ENCODE data around the gene GLIPR2.
"Not testable (repeated sequence)": the region's sequence is repeated elsewhere in the genome, so short reads cannot be mapped to it uniquely, and the experiment has no call there.

The GLIPR2 gene

DNA sequence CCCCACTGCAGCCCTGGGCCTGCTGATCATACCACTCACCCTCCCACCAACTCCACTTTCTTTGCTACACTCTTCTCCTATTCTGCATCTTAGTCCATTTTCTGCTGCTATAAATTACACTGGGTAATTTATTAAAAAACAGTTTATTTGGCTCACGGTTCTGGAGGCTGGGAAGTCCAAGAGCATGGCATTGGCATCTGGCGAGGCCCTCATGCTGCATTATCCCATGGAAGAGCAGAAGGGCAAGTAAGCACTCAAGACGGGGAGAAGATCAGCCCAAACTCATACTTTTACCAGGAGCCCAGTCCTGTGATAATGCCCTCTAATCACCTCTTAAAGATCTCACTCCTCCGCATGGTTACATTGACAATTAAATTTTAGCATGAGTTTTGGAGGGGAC lies 9.4 kb downstream of the GLIPR2 start:
- DNase-seq = no peak

DNA sequence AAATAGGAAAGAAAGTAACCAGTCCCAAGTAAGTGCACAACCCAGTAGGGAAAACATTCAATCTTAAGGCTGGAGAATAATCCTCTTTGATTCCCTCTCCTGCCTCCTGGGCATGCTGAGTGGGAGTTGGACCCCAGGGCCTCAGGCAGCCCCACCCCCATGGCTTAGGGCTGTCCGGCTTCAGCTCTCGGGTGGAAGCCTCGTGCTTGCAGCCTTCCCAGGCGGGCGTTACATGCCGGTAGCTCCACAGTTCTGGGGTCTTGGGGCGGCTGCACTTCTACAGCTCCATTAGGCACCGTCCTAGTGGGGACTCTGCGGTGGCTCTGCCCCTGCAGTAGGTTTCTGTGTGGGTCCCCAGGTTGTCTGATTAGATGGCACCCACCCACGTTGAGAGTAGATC lies 10.1 kb downstream of the GLIPR2 start:
- no peak for DNase-seq

DNA sequence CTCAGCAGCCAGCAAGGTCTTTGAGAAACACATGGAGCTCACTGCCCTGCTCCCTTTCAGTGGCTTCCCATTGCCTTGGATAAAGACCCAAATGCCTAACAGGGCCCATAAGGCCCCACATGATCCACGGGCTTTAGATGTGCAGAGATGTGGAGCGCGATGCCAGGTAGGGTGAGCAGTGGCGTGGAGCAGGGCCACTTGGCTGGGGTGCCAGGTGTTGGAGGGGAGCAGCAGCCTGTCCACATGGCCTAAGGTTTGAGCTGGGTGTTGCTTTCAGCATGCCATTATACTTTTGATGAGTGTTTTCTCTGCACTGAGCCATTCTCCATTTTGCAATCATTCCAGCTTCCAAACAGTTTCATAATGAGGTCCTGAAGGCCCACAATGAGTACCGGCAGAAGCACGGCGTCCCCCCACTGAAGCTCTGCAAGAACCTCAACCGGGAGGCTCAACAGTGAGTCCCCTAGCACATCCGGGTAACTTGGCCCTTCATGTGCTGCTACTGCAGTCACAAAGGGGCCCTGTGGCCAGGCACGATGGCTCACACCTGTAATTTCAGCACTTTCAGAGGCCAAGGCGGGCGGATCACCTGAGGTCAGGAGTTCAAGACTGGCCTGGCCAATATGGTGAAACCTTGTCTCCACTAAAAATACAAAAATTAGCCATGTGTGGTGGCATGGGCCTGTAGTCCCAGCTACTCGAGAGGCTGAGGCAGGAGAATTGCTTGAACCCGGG lies 11.1 kb downstream of the GLIPR2 start:
- no peak for DNase-seq

DNA sequence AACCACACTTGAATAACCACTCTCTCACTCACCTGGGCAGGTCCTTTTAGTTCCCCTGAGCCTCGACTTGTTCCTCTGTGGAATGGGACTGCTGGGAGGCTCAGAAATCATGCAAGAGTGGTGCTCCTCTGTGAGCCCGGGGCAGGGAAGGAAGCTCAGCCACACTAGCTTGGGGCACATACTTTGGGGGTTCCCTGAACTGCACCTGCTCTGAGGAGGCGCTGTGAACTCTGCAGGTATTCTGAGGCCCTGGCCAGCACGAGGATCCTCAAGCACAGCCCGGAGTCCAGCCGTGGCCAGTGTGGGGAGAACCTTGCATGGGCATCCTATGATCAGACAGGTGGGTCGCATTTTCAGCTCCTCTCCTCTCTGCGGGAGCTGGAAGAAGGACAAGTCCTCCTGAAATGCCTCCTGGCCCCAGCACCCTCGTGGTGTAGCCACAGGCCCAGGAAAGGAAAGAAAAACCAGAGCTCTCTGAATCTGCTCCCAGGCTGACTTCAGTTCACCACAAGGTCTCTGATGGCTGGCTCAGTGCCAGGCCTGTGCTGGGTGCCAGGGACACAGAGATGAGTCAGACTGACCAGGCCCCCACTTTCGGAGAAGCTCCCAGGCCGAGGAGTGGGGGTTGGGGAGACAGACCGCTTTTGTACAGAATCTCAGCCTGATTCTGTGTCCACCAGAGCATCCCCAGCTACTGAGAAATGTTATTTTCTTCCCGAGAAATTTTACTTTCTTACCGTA lies 11.9 kb downstream of the GLIPR2 start:
- DNase-seq = no peak

DNA sequence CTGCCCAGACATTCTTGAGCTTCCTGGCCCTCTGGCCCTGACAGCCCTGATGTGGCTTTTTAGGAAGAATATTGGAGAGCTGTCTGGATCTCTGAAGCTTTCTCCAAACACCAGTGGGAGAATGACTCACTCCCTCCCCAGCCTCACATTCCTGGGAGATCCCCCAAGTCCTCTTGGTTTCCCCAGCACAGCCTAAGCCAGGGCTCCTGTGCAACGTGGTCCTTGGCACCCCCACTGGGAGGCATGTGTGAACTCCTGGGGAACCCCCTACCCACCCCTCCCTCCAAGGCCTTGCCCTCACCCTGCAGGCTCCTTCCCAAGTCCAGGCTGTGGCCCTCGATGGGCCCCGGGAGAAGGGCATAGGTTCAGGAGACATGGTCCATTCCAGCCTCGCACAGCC lies 12.7 kb downstream of the GLIPR2 start:
- DNase-seq = no peak

DNA sequence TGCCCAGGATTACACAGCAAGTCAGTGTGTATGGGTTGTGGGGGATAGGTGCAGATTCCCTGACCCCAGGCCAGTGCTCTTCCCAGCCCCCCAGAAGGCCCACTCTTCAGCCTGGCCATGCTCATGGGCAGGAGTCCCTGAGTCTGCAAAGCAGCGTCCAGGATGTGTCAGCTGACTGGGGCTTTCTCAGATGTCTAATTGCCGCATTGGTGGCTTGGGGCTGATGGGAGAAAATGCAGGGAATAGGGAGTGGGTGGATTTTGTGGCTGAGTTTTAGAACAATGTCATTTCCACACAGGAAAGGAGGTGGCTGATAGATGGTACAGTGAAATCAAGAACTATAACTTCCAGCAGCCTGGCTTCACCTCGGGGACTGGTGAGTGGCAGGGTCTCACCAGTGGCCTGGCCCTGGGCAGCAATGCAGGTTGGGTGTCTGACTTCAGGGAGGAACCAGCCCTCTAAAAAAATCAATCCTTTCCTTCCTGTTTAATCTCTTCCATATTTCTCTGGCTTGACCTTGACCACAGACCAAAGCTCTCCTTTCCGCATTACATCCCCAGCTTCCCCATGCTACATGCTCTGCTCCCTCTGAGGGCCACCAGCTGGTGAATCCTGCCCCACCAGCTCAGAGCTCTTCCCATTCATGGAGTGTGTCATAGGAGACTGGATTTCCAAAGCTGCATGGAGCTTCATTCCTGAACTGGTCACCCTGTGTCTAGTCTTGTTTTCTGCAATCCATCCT lies 14.2 kb downstream of the GLIPR2 start:
- no peak for DNase-seq

DNA sequence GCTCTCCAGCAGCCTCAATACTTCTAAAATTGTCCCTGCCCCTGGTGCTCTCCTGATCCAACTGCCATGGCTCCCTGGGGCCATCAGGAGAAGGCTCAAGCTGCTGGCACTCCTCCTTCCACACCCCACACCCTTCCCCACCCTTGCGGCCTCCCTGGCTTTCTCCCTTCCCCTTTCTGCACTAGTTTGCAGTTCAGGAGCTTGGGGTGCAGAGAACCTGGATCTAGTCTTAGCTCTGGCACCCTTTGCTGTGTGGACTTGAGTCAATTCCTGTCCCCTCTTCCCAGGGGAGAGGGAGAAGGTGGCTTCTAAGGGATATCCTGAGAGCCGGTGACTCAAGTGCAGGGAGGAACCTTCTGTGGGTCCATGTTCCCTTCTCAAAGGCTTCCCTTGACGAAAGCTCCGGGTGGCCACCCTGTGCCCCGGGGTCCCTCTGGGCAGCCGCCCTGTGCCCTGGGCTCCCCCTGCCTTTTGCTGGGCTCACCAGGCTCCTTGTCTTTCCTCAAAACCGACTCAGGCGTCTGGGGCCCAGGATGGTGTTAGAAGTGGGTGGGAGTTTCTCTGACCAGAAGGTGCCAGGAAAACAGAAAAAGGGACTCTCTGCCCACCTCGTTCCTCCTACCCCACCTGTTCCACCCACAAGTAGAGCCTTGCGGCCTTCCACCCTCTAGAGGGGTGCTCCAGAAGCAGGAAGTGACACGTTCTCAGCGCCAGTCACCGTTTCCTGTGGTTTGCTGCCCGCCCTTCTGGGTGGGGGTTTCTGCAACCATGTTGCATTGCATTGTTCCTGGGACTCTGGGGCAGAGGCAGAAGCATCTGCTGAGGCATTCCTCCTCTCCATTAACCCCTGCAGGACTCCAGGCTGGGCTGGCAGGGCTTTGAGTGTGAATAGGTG lies 15.0 kb downstream of the GLIPR2 start:
- no peak for DNase-seq

DNA sequence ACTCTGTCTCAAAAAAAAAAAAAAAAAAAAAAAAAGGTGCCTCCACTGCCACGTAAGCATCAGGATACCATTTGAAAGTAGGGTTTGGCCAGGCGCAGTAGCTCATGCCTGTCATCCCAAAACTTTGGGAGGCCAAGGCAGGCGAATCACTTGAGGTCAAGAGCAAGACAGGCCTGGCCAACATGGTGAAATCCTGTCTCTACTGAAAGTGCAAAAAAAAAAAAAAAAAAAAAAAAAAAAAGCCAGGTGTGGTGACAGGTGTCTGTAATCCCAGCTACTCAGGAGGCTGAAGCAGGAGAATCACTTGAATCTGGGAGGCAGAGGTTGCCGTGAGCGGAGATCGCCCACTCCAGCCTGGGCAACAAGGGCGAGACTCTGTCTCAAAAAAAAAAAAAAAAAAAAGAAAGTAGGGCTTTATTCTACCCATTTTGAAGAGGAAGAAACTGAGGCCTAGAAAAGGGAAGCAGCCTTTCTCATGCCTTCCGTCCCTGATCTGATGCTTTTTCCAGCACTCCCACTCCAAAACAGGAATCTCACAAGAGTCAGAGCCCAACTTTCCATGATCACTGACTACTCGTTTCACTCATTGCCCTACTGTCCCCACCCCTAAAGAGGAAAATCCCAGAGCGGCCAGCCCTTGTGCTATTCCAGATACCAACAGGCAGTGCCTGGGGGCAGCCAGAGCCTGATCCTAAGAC lies 16.4 kb downstream of the GLIPR2 start:
- no peak for DNase-seq

DNA sequence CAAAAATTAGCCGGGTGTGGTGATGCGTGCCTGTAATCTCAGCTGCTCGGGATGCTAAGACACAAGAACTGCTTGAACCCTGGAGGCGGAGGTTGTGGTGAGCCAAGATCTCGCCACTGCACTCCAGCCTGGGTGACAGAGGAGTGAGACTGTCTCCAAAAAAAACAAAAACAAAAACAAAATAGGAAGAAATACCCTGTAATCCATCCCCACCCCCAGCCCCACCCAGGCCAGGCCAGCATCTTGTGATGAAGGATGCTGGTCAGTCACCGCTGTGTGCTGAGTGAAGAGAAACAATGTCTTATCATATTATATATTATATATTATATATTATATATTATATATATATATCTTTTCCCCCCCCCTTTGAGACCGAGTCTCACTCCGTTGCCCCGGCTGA lies 17.2 kb downstream of the GLIPR2 start:
- DNase-seq = no peak

DNA sequence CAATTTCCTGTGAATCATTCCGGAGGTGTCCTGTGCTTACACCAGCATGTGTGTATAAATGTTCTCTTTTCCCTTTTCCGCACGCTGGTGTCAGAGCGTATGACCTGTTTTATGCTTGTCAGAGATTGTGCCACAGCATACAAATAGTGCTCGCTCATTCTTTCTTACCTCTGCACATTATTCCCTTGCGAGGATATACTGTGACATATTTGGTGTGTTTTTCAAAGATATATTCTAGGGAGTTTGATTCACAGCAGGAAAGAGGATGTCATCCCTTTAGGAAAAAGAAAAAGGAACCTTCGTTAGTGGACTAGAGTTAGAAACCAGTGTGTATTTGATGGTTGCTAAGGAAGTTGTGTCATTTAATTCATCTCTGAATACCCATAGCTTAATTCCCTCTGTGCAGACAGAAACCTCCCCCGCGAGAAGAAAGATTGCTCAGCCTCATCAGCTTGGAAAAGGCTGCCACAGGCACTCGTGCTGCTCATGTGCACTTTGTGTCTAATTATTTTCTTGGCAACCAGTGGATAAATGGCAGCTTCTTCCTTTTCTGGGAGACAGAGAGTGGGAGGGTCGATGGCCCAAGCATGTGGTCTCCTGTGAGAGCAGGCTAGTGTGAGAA lies 17.9 kb downstream of the GLIPR2 start:
- DNase-seq = no peak

DNA sequence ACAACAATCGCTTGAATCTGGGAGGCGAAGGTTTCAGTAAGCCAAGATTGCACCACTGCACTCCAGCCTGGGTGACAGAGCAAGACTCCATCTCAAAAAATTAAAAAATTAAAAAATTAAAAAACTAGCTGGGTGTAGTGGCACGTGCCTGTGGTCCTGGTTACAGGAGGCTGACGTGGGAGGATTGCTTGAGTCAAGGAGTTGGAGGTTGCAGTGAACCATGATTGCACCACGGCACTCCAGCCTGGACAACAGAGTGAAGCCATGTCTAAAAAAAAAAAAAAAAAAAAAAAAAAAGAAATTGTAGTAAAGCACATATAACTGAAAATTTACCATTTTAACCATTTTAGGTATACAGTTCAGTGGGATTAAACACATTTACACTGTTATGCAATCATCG lies 19.6 kb downstream of the GLIPR2 start:
- DNase-seq = no peak

DNA sequence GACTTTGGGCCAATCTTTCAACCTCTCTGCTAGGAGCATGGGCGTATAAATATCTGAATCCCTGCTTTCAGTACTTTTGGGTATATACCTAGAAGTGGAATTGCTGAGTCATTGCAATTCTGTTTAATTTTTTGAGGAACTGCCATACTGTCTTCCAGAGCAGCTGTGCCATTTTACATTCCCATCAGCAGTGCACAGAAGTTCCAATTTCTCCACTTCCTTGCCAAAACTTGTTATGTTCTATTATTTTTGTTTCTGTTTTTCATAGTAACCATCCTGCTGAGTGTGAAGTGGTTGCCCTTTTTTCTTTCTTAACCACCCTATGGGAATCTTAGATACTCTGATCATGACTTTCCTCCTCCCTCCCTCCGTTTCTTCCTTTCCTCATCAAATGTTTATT lies 21.6 kb downstream of the GLIPR2 start:
- DNase-seq = no peak

DNA sequence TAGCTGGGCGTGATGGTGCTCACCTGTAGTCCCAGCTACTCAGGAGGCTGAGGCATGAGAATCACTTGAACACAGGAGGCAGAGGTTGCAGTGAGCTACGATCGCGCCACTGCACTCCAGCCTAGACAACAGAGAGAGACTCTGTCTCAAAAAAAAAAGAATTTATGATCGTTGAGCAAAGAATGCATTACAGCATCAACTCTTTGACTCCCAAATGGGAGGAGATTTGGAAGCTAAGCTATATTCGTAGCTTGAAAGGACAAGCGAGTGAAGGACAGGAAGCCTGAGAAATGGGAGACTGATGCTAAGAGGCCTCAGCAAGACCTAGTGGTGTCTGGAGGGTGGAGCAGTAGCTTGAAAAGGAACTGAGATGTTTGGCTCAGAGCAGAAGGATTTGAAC lies 22.4 kb downstream of the GLIPR2 start:
- DNase-seq = no peak

DNA sequence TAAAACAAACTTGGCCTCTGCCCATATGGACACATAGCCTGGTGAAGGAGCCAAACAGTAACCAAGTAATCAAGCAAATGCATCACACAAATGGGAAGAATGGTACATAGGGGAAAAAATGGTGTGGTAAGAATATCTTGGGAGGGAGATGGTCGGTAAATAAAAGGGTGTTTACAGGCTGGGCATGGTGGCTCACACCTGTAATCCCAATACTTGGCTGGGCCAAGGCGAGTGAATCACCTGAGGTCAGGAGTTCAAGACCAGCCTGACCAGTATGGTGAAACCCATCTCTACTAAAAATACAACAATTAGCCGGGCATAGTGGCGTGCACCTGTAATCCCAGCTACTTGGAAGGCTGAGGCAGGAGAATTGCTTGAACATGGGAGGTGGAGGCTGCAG lies 23.0 kb downstream of the GLIPR2 start:
- not testable (repeated sequence) for DNase-seq

DNA sequence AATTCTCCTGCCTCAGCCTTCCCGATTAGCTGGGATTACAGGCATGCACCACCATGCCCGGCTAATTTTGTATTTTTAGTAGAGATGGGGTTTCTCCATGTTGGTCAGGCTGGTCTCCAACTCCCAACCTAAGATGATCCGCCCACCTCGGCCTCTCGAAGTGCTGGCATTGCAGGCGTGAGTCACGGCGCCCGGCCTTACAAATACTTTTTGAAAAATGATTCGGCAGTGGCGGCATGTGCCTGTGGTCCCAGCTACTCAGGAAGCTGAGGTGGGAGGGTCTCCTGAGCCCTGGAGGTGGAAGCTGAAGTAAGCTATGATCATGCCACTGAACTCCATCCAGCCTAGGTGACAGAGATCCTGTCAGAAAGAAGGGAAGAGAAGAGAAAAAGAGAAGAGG lies 23.6 kb downstream of the GLIPR2 start:
- DNase-seq = not testable (repeated sequence)

DNA sequence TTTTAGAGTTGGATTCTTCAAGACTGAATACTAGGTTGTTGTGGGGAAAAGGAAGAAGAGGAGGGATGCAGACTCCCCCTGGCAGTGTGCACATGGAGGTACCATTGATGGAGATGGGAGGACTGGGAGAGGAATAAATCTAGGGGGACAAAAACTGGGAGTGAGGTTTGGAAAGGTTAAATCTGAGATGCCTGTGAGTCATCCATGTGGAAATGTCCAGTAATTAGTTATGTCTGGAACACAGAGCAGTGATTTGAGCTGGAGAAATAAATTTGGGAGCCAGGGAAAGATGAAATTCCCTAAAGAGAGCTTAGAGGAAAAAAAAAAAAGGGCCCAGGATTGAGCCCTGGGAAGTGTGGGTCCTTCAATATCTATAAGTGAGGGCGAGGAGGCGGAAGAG lies 24.7 kb downstream of the GLIPR2 start:
- no peak for DNase-seq

DNA sequence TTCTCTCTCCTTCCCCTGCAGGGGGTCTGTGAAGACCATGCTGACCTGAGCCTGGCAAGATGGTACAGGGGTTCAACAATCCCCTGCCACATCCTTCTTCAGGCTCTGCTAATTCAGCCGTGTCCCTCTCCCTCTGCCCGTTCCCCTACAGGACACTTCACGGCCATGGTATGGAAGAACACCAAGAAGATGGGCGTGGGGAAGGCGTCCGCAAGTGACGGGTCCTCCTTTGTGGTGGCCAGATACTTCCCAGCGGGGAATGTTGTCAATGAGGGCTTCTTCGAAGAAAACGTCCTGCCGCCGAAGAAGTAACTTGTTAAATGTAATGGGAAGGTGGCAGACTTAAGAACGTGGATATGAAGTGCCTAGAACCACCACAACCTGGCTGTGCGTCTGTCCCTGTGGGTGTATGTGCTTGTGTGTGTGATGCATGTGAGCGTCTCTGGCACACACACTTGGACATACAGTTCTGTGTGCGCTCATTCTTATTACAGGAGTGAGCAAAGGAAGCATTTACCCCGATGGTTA lies 25.7 kb downstream of the GLIPR2 start:
- no peak for DNase-seq

DNA sequence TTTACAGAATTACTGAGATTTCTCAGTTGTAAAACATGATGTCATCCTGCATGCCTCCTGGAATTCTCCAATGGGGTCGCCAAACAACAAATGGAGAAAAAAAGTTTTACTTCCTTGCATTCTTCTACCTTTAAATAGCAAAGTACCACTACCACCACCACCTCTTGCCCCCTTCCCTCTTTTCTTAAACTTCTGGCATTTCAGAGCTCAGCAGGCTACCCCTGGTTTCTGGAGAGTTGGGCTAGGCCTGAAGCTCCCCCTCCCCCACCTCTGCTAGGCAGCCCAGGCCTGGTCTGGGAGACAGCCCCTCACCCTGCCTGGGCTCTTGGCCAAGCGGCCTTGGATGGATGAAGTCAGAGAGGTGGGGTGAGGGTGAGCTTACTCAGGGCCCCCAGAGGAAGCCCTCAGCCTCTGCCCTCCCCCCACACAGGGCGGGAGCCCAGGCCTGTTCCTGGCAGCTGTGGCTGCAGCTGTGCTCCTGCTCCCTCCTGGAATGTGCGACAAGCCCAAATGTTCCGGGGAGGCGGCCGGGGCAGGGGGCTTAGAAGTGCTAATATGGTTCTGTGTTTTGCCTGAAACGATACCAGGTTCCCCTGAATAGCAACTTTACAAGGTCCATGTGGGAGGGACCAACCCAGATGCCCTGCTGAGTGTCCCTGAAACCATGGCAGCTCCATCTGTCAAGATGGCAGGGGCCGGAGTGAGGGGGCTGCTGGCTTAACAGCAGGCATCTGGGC lies 26.7 kb downstream of the GLIPR2 start:
- no peak for DNase-seq

DNA sequence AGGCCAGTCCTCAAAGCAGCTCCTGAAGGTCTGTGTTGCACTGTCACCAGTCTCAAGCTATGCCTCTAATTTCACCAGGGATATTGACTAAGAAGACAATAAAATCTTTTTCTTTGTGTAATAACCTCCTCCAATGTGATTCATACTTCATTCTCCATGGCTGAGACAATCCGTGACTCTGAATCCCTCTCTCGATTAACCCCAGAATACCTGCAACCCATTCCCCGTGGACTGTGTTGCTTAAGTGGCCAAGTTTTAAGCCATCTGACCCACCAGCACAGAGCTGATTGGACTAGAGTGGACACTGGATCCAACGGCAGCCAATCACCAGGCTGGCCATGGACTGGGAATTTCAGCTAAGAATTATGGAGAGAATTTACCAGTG lies 27.2 kb downstream of the GLIPR2 start:
- DNase-seq = no peak

DNA sequence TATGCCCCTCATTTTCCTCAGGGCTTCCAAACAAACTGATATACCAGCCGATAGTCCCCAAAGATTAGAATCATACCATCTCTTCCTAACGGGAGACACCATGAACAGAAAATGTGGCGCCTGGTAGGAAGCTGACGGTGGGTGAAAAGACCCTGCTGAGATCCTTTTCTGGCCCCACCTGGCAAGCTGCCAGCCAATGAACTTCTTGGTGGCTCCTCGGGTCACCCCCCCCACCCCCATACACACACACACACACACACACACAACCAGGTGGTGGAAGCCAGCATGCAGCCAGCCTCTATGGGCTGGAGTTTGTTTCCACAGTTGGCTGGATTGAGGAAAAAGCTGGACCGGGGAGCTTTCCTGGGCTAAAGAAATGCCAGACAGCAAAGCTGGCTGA lies 27.8 kb downstream of the GLIPR2 start:
- no peak for DNase-seq

DNA sequence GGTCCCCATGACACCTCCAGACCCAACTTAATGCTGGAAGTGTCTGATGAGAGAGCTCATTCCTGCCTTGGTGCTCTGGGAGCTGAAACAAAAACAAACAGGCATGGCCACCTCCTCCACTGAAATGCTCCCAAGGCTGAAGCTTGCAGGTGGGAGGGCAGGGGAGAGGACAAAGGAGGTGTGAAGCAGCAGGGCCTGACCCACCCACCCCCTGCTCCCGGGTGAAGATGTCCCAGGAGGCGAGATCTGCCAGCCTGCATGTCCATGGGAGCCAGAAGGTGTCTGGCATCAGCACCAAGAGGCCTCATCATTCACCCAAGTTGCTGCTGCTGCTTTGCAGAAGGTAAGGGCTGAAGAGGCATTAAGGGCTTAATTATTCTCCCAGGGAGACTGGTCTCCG lies 28.5 kb downstream of the GLIPR2 start:
- no peak for DNase-seq

Measured in SHP77 treated with DMSO at 0.1 percent for 48 hours (cell line).